ENCODE measurements around the gene GSN. TPM values are rescaled to one million over a fixed set of nuclear protein-coding genes. Genes with fewer than 3 reads are reported as not detected.

GSN gene
- total RNA-seq, 1 donor from 2014 or later = 84.7 TPM

GRCh38 chr9:121299467-121300282 lies 31.7 kb downstream of the GSN start:
- peaks cover 47% of the 10 kb centered on the region for H3K4me1 Mint-ChIP-seq
- peak; percentile 27 for DNase-seq (ENCODE audit: low read depth, low spot score)
- peaks cover 8% of the 10 kb centered on the region for H3K27me3 Mint-ChIP-seq (ENCODE audit: low read depth)
- H3K4me3 Mint-ChIP-seq = peak overlapping the region; percentile 81
- H3K9me3 Mint-ChIP-seq = no peaks in the 10 kb centered on the region
- peak overlapping the region; percentile 70 for H3K27ac Mint-ChIP-seq (ENCODE audit: unreplicated experiment)
- H3K36me3 Mint-ChIP-seq (ENCODE audit: low read depth) = no peaks in the 10 kb centered on the region
- TF ChIP-seq CTCF (conservative IDR thresholded peaks at IDR 0.05) = no peak

GRCh38 chr9:121300283-121301119 lies 32.5 kb downstream of the GSN start:
- TF ChIP-seq CTCF (conservative IDR thresholded peaks at IDR 0.05) = no peak
- Mint-ChIP-seq H3K9me3 (no peaks in the 10 kb centered on the region), H3K36me3 (ENCODE audit: low read depth) (no peaks in the 10 kb centered on the region), H3K27ac (ENCODE audit: unreplicated experiment) (peak overlapping the region; percentile 70), H3K27me3 (ENCODE audit: low read depth) (peaks cover 8% of the 10 kb centered on the region), H3K4me1 (peaks cover 39% of the 10 kb centered on the region), H3K4me3 (peak overlapping the region; percentile 81)
- DNase-seq (ENCODE audit: low read depth, low spot score) = no peak

GRCh38 chr9:121301881-121302286 lies 33.9 kb downstream of the GSN start:
- no peaks in the 10 kb centered on the region for H3K9me3 Mint-ChIP-seq
- H3K36me3 Mint-ChIP-seq (ENCODE audit: low read depth) = no peaks in the 10 kb centered on the region
- H3K4me1 Mint-ChIP-seq = peaks cover 35% of the 10 kb centered on the region
- H3K27ac Mint-ChIP-seq (ENCODE audit: unreplicated experiment) = no peak overlapping the region
- TF ChIP-seq CTCF (conservative IDR thresholded peaks at IDR 0.05) = no peak
- no peak for DNase-seq (ENCODE audit: low read depth, low spot score)
- H3K4me3 Mint-ChIP-seq = no peak overlapping the region
- peaks cover 8% of the 10 kb centered on the region for H3K27me3 Mint-ChIP-seq (ENCODE audit: low read depth)

GRCh38 chr9:121302341-121302740 lies 34.4 kb downstream of the GSN start:
- no peak overlapping the region for H3K27ac Mint-ChIP-seq (ENCODE audit: unreplicated experiment)
- no peaks in the 10 kb centered on the region for H3K36me3 Mint-ChIP-seq (ENCODE audit: low read depth)
- no peak for TF ChIP-seq CTCF (conservative IDR thresholded peaks at IDR 0.05)
- H3K9me3 Mint-ChIP-seq = no peaks in the 10 kb centered on the region
- peak overlapping the region; percentile 15 for H3K4me3 Mint-ChIP-seq
- peaks cover 8% of the 10 kb centered on the region for H3K27me3 Mint-ChIP-seq (ENCODE audit: low read depth)
- H3K4me1 Mint-ChIP-seq = peaks cover 30% of the 10 kb centered on the region
- DNase-seq (ENCODE audit: low read depth, low spot score) = no peak

- peaks cover 26% of the 10 kb centered on the region for H3K4me1 Mint-ChIP-seq
- no peak for TF ChIP-seq CTCF (conservative IDR thresholded peaks at IDR 0.05)
- H3K9me3 Mint-ChIP-seq = no peaks in the 10 kb centered on the region
- peaks cover 8% of the 10 kb centered on the region for H3K27me3 Mint-ChIP-seq (ENCODE audit: low read depth)
- no peak overlapping the region for H3K27ac Mint-ChIP-seq (ENCODE audit: unreplicated experiment)
- H3K36me3 Mint-ChIP-seq (ENCODE audit: low read depth) = peaks cover 2% of the 10 kb centered on the region
- H3K4me3 Mint-ChIP-seq = no peak overlapping the region
- DNase-seq (ENCODE audit: low read depth, low spot score) = no peak
Measured at GRCh38 chr9:121302786-121303185, 34.8 kb downstream of the GSN start.

All from neural crest cell (in vitro differentiated cells).